Liver (tissue), 10 donors: Measurements from ENCODE around the gene TMEM170A. TPM values are rescaled to one million over a fixed set of nuclear protein-coding genes. Genes with fewer than 3 reads are reported as not detected.

ENCODE experiments used
- DNase-seq: peaks from one replicate; pipeline ENCODE4 v3.0.0-alpha.2; 2017; ENCODE audit warnings: low spot score
- H3K27ac ChIP-seq, 2 donors: one replicate each; pipeline ENCODE4 v1.7.0; 2013; ENCODE audit warnings: inconsistent platforms in 2 of 2, low read length in 2 of 2, control low read depth in 1 of 2, low read depth in 1 of 2, mild to moderate bottlenecking in 1 of 2
- H3K27me3 ChIP-seq, 4 donors: one replicate each; pipeline versions ENCODE4 v1.6.1 to v1.7.0; 2013; ENCODE audit warnings: low read length in 3 of 4, inconsistent platforms in 1 of 4, mild to moderate bottlenecking in 1 of 4, moderate library complexity in 1 of 4; ENCODE audit not compliant: control insufficient read depth in 4 of 4, insufficient read depth in 4 of 4
- H3K36me3 ChIP-seq, 4 donors: one replicate each; pipeline versions ENCODE4 v1.6.1 to v1.7.0; 2013; ENCODE audit warnings: low read length in 3 of 4, mild to moderate bottlenecking in 3 of 4, low read depth in 1 of 4, moderate library complexity in 1 of 4; ENCODE audit not compliant: control insufficient read depth in 4 of 4, insufficient read depth in 3 of 4
- H3K4me1 ChIP-seq, 4 donors: one replicate each; pipeline versions ENCODE4 v1.6.1 to v1.7.0; 2013; ENCODE audit warnings: low read length in 3 of 4, mild to moderate bottlenecking in 3 of 4, moderate library complexity in 1 of 4; ENCODE audit not compliant: control insufficient read depth in 4 of 4, insufficient read depth in 4 of 4
- H3K4me3 ChIP-seq, 3 donors: one replicate each; pipeline versions ENCODE4 v1.6.1 to v1.7.0; 2013; ENCODE audit warnings: low read length in 3 of 3, control low read depth in 1 of 3, low read depth in 1 of 3, mild to moderate bottlenecking in 1 of 3
- H3K9ac ChIP-seq, 2 donors: one replicate each; pipeline ENCODE4 v1.7.0; 2013; ENCODE audit warnings: low read length in 2 of 2, mild to moderate bottlenecking in 2 of 2, moderate library complexity in 2 of 2, control low read depth in 1 of 2, low read depth in 1 of 2
- H3K9me3 ChIP-seq, 4 donors: one replicate each; pipeline versions ENCODE4 v1.6.1 to v1.7.0; 2013; ENCODE audit warnings: low read length in 3 of 4; ENCODE audit not compliant: control insufficient read depth in 4 of 4
- CTCF ChIP-seq: fragments of 150-350 bp; IDR thresholded peaks from 2 replicates; pipeline ENCODE4 v1.5.1; 2017; ENCODE audit warnings: improper control_type of control experiment, low read depth, low read length; ENCODE audit not compliant: missing input control
- EGR1 ChIP-seq, 2 donors: IDR thresholded peaks; 2 replicates each; pipeline ENCODE4 v1.6.1; 2016 to 2018; ENCODE audit warnings: antibody characterized with exemption in 2 of 2, low read depth in 2 of 2
- FOXA2 ChIP-seq: IDR thresholded peaks from 2 replicates; pipeline ENCODE4 v1.6.1; 2016; ENCODE audit warnings: antibody characterized with exemption
- GABPA ChIP-seq, 2 donors: IDR thresholded peaks in 1 of 2; conservative IDR thresholded peaks in 1 of 2; 2 replicates each; pipeline ENCODE4 v1.6.1; 2016; ENCODE audit warnings: antibody characterized with exemption in 2 of 2, mild to moderate bottlenecking in 1 of 2, moderate library complexity in 1 of 2
- HNF4A ChIP-seq, 2 donors: conservative IDR thresholded peaks; 2 replicates each; pipeline ENCODE4 v1.6.1; 2016; ENCODE audit warnings: antibody characterized with exemption in 2 of 2, mild to moderate bottlenecking in 2 of 2
- HNF4G ChIP-seq: IDR thresholded peaks from 2 replicates; pipeline ENCODE4 v1.6.1; 2016; ENCODE audit warnings: antibody characterized with exemption
- JUND ChIP-seq, 2 donors: IDR thresholded peaks; 2 replicates each; pipeline ENCODE4 v1.6.1; 2016; ENCODE audit warnings: antibody characterized with exemption in 2 of 2
- NR2F2 ChIP-seq: IDR thresholded peaks from 2 replicates; pipeline ENCODE4 v1.6.1; 2016; ENCODE audit warnings: antibody characterized with exemption
- RAD21 ChIP-seq, 2 donors: IDR thresholded peaks; 2 replicates each; pipeline ENCODE4 v1.6.1; 2016; ENCODE audit warnings: antibody characterized with exemption in 2 of 2, mild to moderate bottlenecking in 2 of 2
- REST ChIP-seq: IDR thresholded peaks from 2 replicates; pipeline ENCODE4 v1.6.1; 2016; ENCODE audit warnings: antibody characterized with exemption, mild to moderate bottlenecking
- RXRA ChIP-seq, 2 donors: IDR thresholded peaks; 2 replicates each; pipeline ENCODE4 v1.6.1; 2017 to 2018; ENCODE audit warnings: antibody characterized with exemption in 2 of 2, mild to moderate bottlenecking in 1 of 2
- TAF1 ChIP-seq: conservative IDR thresholded peaks from 2 replicates; pipeline ENCODE4 v1.6.1; 2016; ENCODE audit warnings: antibody characterized with exemption, mild to moderate bottlenecking
- YY1 ChIP-seq: IDR thresholded peaks from 2 replicates; pipeline ENCODE4 v1.6.1; 2016; ENCODE audit warnings: antibody characterized with exemption, mild to moderate bottlenecking
- WGBS: extraction: QIAGEN DNeasy Blood & Tissue Kit; methylation state at CpG from one replicate; pipeline ENCODE4 v1.1.7; 2013; 5-methylcytosine and 5-hydroxymethylcytosine counted together
- polyA plus RNA-seq, 2 donors: library from polyadenylated mRNA; stranded (reverse) in 1 of 2; unstranded in 1 of 2; fragments of 200-250 nt in 1 of 2; fragments of >200 nt in 1 of 2; fragmentation: Nextera tagmentation in 1 of 2; extraction: Ambion mirVana in 1 of 2; gene quantifications; one replicate each; pipeline versions ENCODE4 v1.2.1 to v1.2.3, GENCODE V29; 2013 to 2015
- small RNA-seq: library from RNA; depleted of rRNA; stranded (forward); fragments of <200 nt; gene quantifications from one replicate; pipeline ENCODE3, GENCODE V24; 2014
- total RNA-seq, 2 donors: library from RNA; depleted of rRNA; stranded (reverse); fragments of >200 nt; gene quantifications; one replicate each; pipeline ENCODE4 v1.2.3, GENCODE V29; 2014
- TF ChIP-seq, protein P1 (sequence below): IDR thresholded peaks from 2 replicates; pipeline ENCODE4 v1.6.1; 2016; ENCODE audit warnings: antibody characterized with exemption
- TF ChIP-seq, protein P2 (sequence below): IDR thresholded peaks from 2 replicates; pipeline ENCODE4 v1.6.1; 2016; ENCODE audit warnings: antibody characterized with exemption
- TF ChIP-seq, protein P3 (sequence below): IDR thresholded peaks from 2 replicates; pipeline ENCODE4 v1.6.1; 2016; ENCODE audit warnings: antibody characterized with exemption
- donor health status: healthy.
- donor health status: healthy.
- donor health status: healthy.
- donor health status: healthy.
- donor health status: healthy.

The TMEM170A gene
- total and polyA plus RNA-seq, 4 donors: 5.8 to 25.4 (median 16.3) TPM

DNA sequence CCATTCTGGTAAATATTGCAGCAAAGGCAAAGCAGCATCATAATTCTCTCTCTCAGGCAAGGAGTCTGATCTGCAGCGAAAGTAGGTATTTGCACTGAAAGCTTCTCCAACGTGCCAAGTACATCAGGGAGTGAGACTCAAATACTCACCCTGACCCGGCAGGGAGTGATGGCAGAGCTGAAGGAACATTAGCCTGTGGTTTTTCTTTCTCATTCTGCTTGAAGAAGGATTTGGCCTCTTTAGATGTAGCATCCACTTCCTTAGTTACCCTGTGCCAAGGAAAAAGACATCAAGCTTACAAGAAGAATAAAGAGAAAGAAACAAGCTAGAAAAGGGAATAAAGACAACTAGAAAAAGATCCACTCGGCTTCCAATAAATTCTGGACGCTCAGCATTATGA, 69.5 kb downstream of the TMEM170A start:
- peaks cover 3 to 17% (median 9%) of the 10 kb centered on the region in 4 donors for H3K4me1 ChIP-seq
- H3K4me3 ChIP-seq: no peak overlapping the region
- peaks cover 0 to 9% (median 3%) of the 10 kb centered on the region in 4 donors for H3K36me3 ChIP-seq
- H3K27ac ChIP-seq: no peak overlapping the region
- H3K9me3 ChIP-seq: no peaks in the 10 kb centered on the region
- TF ChIP-seq NR2F2 (no peak), FOXA2 (no peak), TAF1 (no peak), REST (no peak), YY1 (no peak), HNF4A (conservative IDR thresholded peaks at IDR 0.05) (no peak), HNF4G (no peak), EGR1 (IDR thresholded peaks at IDR 0.05; ENCODE audit: low read depth in 2 of 2) (no peak), GABPA (IDR thresholded peaks at IDR 0.05 in 1 of 2, conservative IDR thresholded peaks at IDR 0.05 in 1 of 2) (no peak), RXRA (IDR thresholded peaks at IDR 0.05) (no peak), JUND (IDR thresholded peaks at IDR 0.05) (no peak), RAD21 (IDR thresholded peaks at IDR 0.05) (no peak), CTCF (no peak)
- TF ChIP-seq, protein P1, sequence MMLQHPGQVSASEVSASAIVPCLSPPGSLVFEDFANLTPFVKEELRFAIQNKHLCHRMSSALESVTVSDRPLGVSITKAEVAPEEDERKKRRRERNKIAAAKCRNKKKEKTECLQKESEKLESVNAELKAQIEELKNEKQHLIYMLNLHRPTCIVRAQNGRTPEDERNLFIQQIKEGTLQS: no peak
- TF ChIP-seq, protein P2, sequence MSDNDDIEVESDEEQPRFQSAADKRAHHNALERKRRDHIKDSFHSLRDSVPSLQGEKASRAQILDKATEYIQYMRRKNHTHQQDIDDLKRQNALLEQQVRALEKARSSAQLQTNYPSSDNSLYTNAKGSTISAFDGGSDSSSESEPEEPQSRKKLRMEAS: no peak
- TF ChIP-seq, protein P3, sequence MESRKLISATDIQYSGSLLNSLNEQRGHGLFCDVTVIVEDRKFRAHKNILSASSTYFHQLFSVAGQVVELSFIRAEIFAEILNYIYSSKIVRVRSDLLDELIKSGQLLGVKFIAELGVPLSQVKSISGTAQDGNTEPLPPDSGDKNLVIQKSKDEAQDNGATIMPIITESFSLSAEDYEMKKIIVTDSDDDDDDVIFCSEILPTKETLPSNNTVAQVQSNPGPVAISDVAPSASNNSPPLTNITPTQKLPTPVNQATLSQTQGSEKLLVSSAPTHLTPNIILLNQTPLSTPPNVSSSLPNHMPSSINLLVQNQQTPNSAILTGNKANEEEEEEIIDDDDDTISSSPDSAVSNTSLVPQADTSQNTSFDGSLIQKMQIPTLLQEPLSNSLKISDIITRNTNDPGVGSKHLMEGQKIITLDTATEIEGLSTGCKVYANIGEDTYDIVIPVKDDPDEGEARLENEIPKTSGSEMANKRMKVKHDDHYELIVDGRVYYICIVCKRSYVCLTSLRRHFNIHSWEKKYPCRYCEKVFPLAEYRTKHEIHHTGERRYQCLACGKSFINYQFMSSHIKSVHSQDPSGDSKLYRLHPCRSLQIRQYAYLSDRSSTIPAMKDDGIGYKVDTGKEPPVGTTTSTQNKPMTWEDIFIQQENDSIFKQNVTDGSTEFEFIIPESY: no peak
- no peak overlapping the region for H3K9ac ChIP-seq
- 91% methylated on average over 5 of the region's 5 CpGs for WGBS
- no peak for DNase-seq
- H3K27me3 ChIP-seq: no peaks in the 10 kb centered on the region

Small RNAs within 50 kb of the gene (small RNA-seq; reads per million reads assigned to genes)
- gene RF00598: not detected

Other genes starting within 250 kb of the TMEM170A start
- not detected for gene CTRB1, start 245.7 kb downstream of the TMEM170A start, total RNA-seq
- gene CTRB1, start 245.7 kb downstream of the TMEM170A start, polyA plus RNA-seq: not detected
- 10 to 100 TPM; 10.1 to 32.2 TPM for gene BCAR1, start 213.1 kb downstream of the TMEM170A start, total RNA-seq
- 10 to 100 TPM; 11.3 to 29.0 TPM for gene BCAR1, start 213.1 kb downstream of the TMEM170A start, polyA plus RNA-seq
- 10 to 100 TPM; 20.5 to 34.4 TPM for gene CFDP1, start 31.2 kb downstream of the TMEM170A start, total RNA-seq
- gene CFDP1, start 31.2 kb downstream of the TMEM170A start, polyA plus RNA-seq: 10 to 100 TPM; 33.4 to 49.2 TPM
- gene CHST6, start 30.8 kb upstream of the TMEM170A start, total RNA-seq: under 1 TPM; under 0.01 to 0.17 TPM
- gene CHST6, start 30.8 kb upstream of the TMEM170A start, polyA plus RNA-seq: not detected
- not detected for gene CHST5, start 71.4 kb upstream of the TMEM170A start, total RNA-seq
- not detected for gene CHST5, start 71.4 kb upstream of the TMEM170A start, polyA plus RNA-seq
- gene TMEM231, start 91.6 kb upstream of the TMEM170A start, total RNA-seq: 1 to 10 TPM; 2.0 to 2.1 TPM
- 1 to 10 TPM in 1 of 2 donors, under 1 TPM in 1; 0.60 to 1.9 TPM for gene TMEM231, start 91.6 kb upstream of the TMEM170A start, polyA plus RNA-seq
- 10 to 100 TPM; 26.5 to 56.9 TPM for gene GABARAPL2, start 101.7 kb upstream of the TMEM170A start, total RNA-seq
- 100 to 1,000 TPM in 1 of 2 donors, 10 to 100 TPM in 1; 66.1 to 123 TPM for gene GABARAPL2, start 101.7 kb upstream of the TMEM170A start, polyA plus RNA-seq
- gene ADAT1, start 158.6 kb upstream of the TMEM170A start, total RNA-seq: 10 to 100 TPM; 22.6 to 42.3 TPM
- gene ADAT1, start 158.6 kb upstream of the TMEM170A start, polyA plus RNA-seq: 10 to 100 TPM; 13.2 to 14.3 TPM
- 10 to 100 TPM; 54.6 to 65.5 TPM for gene KARS1, start 183.0 kb upstream of the TMEM170A start, total RNA-seq
- 10 to 100 TPM; 47.3 to 49.9 TPM for gene KARS1, start 183.0 kb upstream of the TMEM170A start, polyA plus RNA-seq
- 10 to 100 TPM; 23.7 to 69.5 TPM for gene TERF2IP, start 183.1 kb upstream of the TMEM170A start, total RNA-seq
- gene TERF2IP, start 183.1 kb upstream of the TMEM170A start, polyA plus RNA-seq: 10 to 100 TPM; 21.7 to 22.8 TPM
- gene CPHXL2, start 212.3 kb upstream of the TMEM170A start, total RNA-seq: not detected
- not detected for gene CPHXL2, start 212.3 kb upstream of the TMEM170A start, polyA plus RNA-seq
- gene DUXB, start 236.8 kb upstream of the TMEM170A start, total RNA-seq: under 1 TPM in 1 of 2 donors, not detected in 1; 0.42 TPM
- gene DUXB, start 236.8 kb upstream of the TMEM170A start, polyA plus RNA-seq: not detected